K562 (cell line): ENCODE measurements around the gene NLRP6. TPM values are rescaled to one million over a fixed set of nuclear protein-coding genes. Genes with fewer than 3 reads are reported as not detected.

ENCODE experiments used
- CBX5 ChIP-seq: IDR thresholded peaks from 2 replicates; pipeline ENCODE4 v1.6.1; 2014; ENCODE audit warnings: low read depth, borderline replicate concordance
- EHMT2 ChIP-seq: fragments of 450-650 bp; IDR thresholded peaks from 2 replicates; pipeline ENCODE4 v1.6.1; 2018; ENCODE audit warnings: antibody characterized with exemption
- HDAC1 ChIP-seq, 2 experiments: fragments of 450-650 bp; IDR thresholded peaks; 2 replicates each; pipeline ENCODE4 v1.6.1; 2016 to 2017; ENCODE audit warnings: inconsistent platforms in 1 of 2, mild to moderate bottlenecking in 1 of 2, moderate library complexity in 1 of 2
- JUND ChIP-seq, 2 experiments: IDR thresholded peaks; 2 replicates in 1 of 2; 3 replicates in 1 of 2; pipeline ENCODE4 v1.6.1; 2011; ENCODE audit warnings: borderline replicate concordance in 2 of 2, low read depth in 2 of 2, low read length in 2 of 2, improper control_type of control experiment in 1 of 2, missing biosample characterization in 1 of 2, missing genetic modification characterization in 1 of 2, missing genetic modification reagents in 1 of 2
- MBD1 ChIP-seq: fragments of 250-450 bp; sonication (Bioruptor Pico); IDR thresholded peaks from 2 replicates; pipeline ENCODE4 v1.8.0; 2022; ENCODE audit warnings: inconsistent platforms
- OTX1 ChIP-seq: fragments of 450-650 bp; formaldehyde crosslinking; IDR thresholded peaks from 2 replicates; pipeline ENCODE4 v1.4.0; 2022; ENCODE audit warnings: mild to moderate bottlenecking
- TAF15 ChIP-seq: fragments of 200-400 bp; formaldehyde crosslinking; IDR thresholded peaks from 2 replicates; pipeline ENCODE4 v1.6.1; 2017; ENCODE audit warnings: mild to moderate bottlenecking, low read depth, low read length, moderate library complexity
- TAF7 ChIP-seq: fragments of 450-650 bp; IDR thresholded peaks from 2 replicates; pipeline ENCODE4 v1.6.1; 2016; ENCODE audit warnings: missing genetic modification characterization, missing compliant biosample characterization
- TBL1XR1 ChIP-seq, 2 experiments: IDR thresholded peaks; 2 replicates each; pipeline ENCODE4 v1.6.1; 2012; ENCODE audit warnings: improper control_type of control experiment in 2 of 2, low read length in 2 of 2, mild to moderate bottlenecking in 1 of 2
- ZNF316 ChIP-seq: fragments of 450-650 bp; IDR thresholded peaks from 2 replicates; pipeline ENCODE4 v1.6.1; 2016
- polyA plus RNA-seq, 8 experiments: library from polyadenylated mRNA; depleted of rRNA in 4 of 8; stranded (reverse) in 5 of 8; unstranded in 3 of 8; fragments of >200 nt; fragmentation: Nextera tagmentation in 2 of 8; fragmentation: Illumina TruSeq in 1 of 8; extraction: Ambion mirVana in 2 of 8; extraction: Trizol in 1 of 8; gene quantifications; 2 replicates each; pipeline versions ENCODE4 v1.2.1 to v1.2.3, GENCODE V29; 2011 to 2014; ENCODE audit warnings: inconsistent platforms in 1 of 8, missing spikeins in 1 of 8
- total RNA-seq, 7 experiments: library from RNA; depleted of rRNA in 6 of 7; stranded (reverse); fragments of >200 nt in 6 of 7; fragmentation: Illumina TruSeq in 2 of 7; extraction: Trizol in 2 of 7; gene quantifications; 2 replicates each; pipeline versions ENCODE4 v1.2.1 to v1.2.3, GENCODE V29; 2011 to 2021; ENCODE audit warnings: low replicate concordance in 1 of 7

The NLRP6 gene
- total and polyA plus RNA-seq, 9 of the 15 experiments (the other 6 are each of a cell fraction or from before 2014, with no cell fraction given): 0.03 to 0.18 (median 0.15) TPM; not detected in 5

GRCh38 chr11:255816-256215 is 22.4 kb upstream of the NLRP6 start (continued):
- TF ChIP-seq ZNF316 (peak; percentile 26; the same call in 1 of the 2 replicates), HDAC1 (IDR thresholded peaks at IDR 0.05) (0 out of 4 replicates have a peak, but pooled peaks of 1 of the 2 experiments have one; percentile 12), CBX5 (no peak), TBL1XR1 (IDR thresholded peaks at IDR 0.05; ENCODE audit: low read length in 2 of 2) (no peak), TAF7 (tag) (no peak), OTX1 (CRISPR knock-in tag) (0 out of 2 replicates have a peak, but pooled peaks have one; percentile 22), EHMT2 (peak; percentile 40; the same call in 1 of the 2 replicates), JUND (IDR thresholded peaks at IDR 0.05; ENCODE audit: borderline replicate concordance, low read depth, low read length) (no peak), JUND (tag; IDR thresholded peaks at IDR 0.05; ENCODE audit: borderline replicate concordance, low read depth, low read length) (no peak), MBD1 (no peak), TAF15 (no peak)
